ENCODE data around the gene SMIM38. TPM values are rescaled to one million over a fixed set of nuclear protein-coding genes. Genes with fewer than 3 reads are reported as not detected.

Gene SMIM38
- total RNA-seq, 1 experiment from 2014 or later, result 0.09 TPM

- Histone ChIP-seq H3K4me1 (ENCODE audit: insufficient read depth, low read length) (no peaks in the 10 kb centered on the region; the same call in 1 of the 2 replicates), H3K23me2 (ENCODE audit: insufficient read length, low read depth, low read length, poor library complexity, severe bottlenecking) (no peaks in the 10 kb centered on the region), H3K18ac (ENCODE audit: insufficient read length, low read depth, low read length) (no peak overlapping the region), H2BK12ac (ENCODE audit: insufficient read length, low read depth, low read length) (no peak overlapping the region), H2BK5ac (ENCODE audit: insufficient read length, low read length) (no peak overlapping the region), H3K27ac (ENCODE audit: insufficient read length, low read depth, low read length) (no peak overlapping the region), H4K20me1 (ENCODE audit: control insufficient read depth, insufficient read depth, insufficient read length) (no peaks in the 10 kb centered on the region), H3K9ac (ENCODE audit: extremely low read depth, insufficient read length, low read length) (no peak overlapping the region), H2BK15ac (ENCODE audit: low read depth, low read length) (no peak overlapping the region), H4K5ac (ENCODE audit: insufficient read length, low read depth, low read length) (no peak overlapping the region), H3K4ac (ENCODE audit: low read depth, low read length) (no peak overlapping the region), H4K91ac (ENCODE audit: insufficient read length, low read depth, low read length) (no peak overlapping the region), H3T11ph (ENCODE audit: low read length) (no peak overlapping the region), H3K56ac (ENCODE audit: insufficient read length, low read depth, low read length) (no peak overlapping the region), H3K79me2 (ENCODE audit: insufficient read depth, low read length) (no peaks in the 10 kb centered on the region; the same call in 1 of the 2 replicates), H4K8ac (replicated peaks; ENCODE audit: insufficient read length, low read depth, low read length) (no peak overlapping the region), H2AFZ (ENCODE audit: low read length) (no peak overlapping the region), H3K79me1 (ENCODE audit: insufficient read depth, low read depth, low read length, poor library complexity, severe bottlenecking) (no peaks in the 10 kb centered on the region), H3K23ac (ENCODE audit: insufficient read length, low read depth, low read length) (no peak overlapping the region), H2BK20ac (ENCODE audit: low read depth, low read length, poor library complexity, severe bottlenecking) (no peak overlapping the region), H3K4me2 (ENCODE audit: insufficient read depth, insufficient read length, low read length) (no peak overlapping the region), H2BK120ac (ENCODE audit: low read depth, low read length, poor library complexity, severe bottlenecking) (no peak overlapping the region), H3K14ac (ENCODE audit: insufficient read depth, low read length) (no peak overlapping the region), H3K27me3 (ENCODE audit: insufficient read depth, low read length) (no peaks in the 10 kb centered on the region), H2AK5ac (ENCODE audit: insufficient read length, low read length) (no peak overlapping the region), H3K9me3 (ENCODE audit: control insufficient read depth, low read depth, low read length) (no peaks in the 10 kb centered on the region)
- Mint-ChIP-seq H3K27ac (no peak overlapping the region), H3K4me3 (no peak overlapping the region), H3K9me3 (peaks cover 12 to 13% of the 10 kb centered on the region in 2 experiments; a peak in 4 of 5 replicates), H3K4me1 (peaks cover 12 to 15% of the 10 kb centered on the region in 2 experiments; a peak in 3 of 4 replicates), H3K27me3 (ENCODE audit: low read depth) (0 out of 2 replicates have a peak, but pooled peaks cover 4% of the 10 kb centered on the region), H3K36me3 (ENCODE audit: insufficient read depth in 1 of 3, low read depth in 3 of 3) (peaks cover 0 to 13% (median 4%) of the 10 kb centered on the region in 3 experiments; a peak in 4 of 7 replicates)
- DNase-seq, result no peak
- WGBS (ENCODE audit: extremely low coverage, insufficient read length, low lambda C conversion rate), result no CpG with 5 or more reads among the region's 8 CpGs
- TF ChIP-seq CTCF (conservative IDR thresholded peaks at IDR 0.05), result no peak
Observed at GRCh38 chr11:69141742-69142141, 14.0 kb upstream of the SMIM38 start.

All from H9 (cell line).